ENCODE results near the gene GGTLC3. TPM values are rescaled to one million over a fixed set of nuclear protein-coding genes. Genes with fewer than 3 reads are reported as not detected.
"Not testable (repeated sequence)": the region's sequence is repeated elsewhere in the genome, so short reads cannot be mapped to it uniquely, and the experiment has no call there.

The GGTLC3 gene
- total RNA-seq, 1 experiment from 2014 or later, result not detected

DNA sequence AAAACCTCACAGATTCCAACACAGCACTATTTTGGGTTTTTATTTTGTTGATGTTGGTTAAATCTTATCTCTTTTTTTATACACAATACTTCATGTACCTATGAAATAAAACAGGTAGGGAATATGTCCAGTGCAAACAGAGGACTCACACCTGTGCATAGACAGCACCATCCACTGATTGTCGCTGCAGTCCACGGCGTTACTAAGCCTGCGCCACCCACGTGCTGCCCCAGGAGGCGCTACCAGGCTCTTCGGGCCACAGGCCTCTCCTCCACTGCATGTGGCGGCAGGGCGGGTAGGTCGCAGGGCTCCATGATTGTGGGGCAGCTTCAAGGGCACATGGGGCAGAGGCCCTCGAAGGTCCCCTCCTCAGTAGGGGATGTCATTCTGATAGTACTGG is 15.7 kb upstream of the GGTLC3 start:
- H3K4me2 ChIP-seq (ENCODE audit: insufficient read depth, insufficient read length, low read length); H4K5ac ChIP-seq (ENCODE audit: insufficient read length, low read depth, low read length); H4K8ac ChIP-seq (replicated peaks; ENCODE audit: insufficient read length, low read depth, low read length); H3K4me1 ChIP-seq (ENCODE audit: insufficient read depth, low read length); H2AK5ac ChIP-seq (ENCODE audit: insufficient read length, low read length); H2BK15ac ChIP-seq (ENCODE audit: low read depth, low read length); H2BK20ac ChIP-seq (ENCODE audit: low read depth, low read length, poor library complexity, severe bottlenecking); H3K9me3 Mint-ChIP-seq; H3K27ac Mint-ChIP-seq; H3K23me2 ChIP-seq (ENCODE audit: insufficient read length, low read depth, low read length, poor library complexity, severe bottlenecking); H3K14ac ChIP-seq (ENCODE audit: insufficient read depth, low read length); H3K4me1 Mint-ChIP-seq; H4K20me1 ChIP-seq (ENCODE audit: control insufficient read depth, insufficient read depth, insufficient read length); H4K91ac ChIP-seq (ENCODE audit: insufficient read length, low read depth, low read length); H2BK120ac ChIP-seq (ENCODE audit: low read depth, low read length, poor library complexity, severe bottlenecking); H3K56ac ChIP-seq (ENCODE audit: insufficient read length, low read depth, low read length); H3K27me3 Mint-ChIP-seq (ENCODE audit: low read depth); H3K4ac ChIP-seq (ENCODE audit: low read depth, low read length); H3K27ac ChIP-seq (ENCODE audit: insufficient read length, low read depth, low read length); H3T11ph ChIP-seq (ENCODE audit: low read length); H3K23ac ChIP-seq (ENCODE audit: insufficient read length, low read depth, low read length); H3K79me2 ChIP-seq (ENCODE audit: insufficient read depth, low read length); H3K4me3 Mint-ChIP-seq; H3K36me3 Mint-ChIP-seq (ENCODE audit: insufficient read depth in 1 of 3, low read depth in 3 of 3); H3K27me3 ChIP-seq (ENCODE audit: insufficient read depth, low read length); H2BK5ac ChIP-seq (ENCODE audit: insufficient read length, low read length); H3K18ac ChIP-seq (ENCODE audit: insufficient read length, low read depth, low read length); H2AFZ ChIP-seq (ENCODE audit: low read length); DNase-seq; H3K9ac ChIP-seq (ENCODE audit: extremely low read depth, insufficient read length, low read length); H3K79me1 ChIP-seq (ENCODE audit: insufficient read depth, low read depth, low read length, poor library complexity, severe bottlenecking); H2BK12ac ChIP-seq (ENCODE audit: insufficient read length, low read depth, low read length); H3K9me3 ChIP-seq (ENCODE audit: control insufficient read depth, low read depth, low read length): not testable (repeated sequence)
- WGBS (ENCODE audit: extremely low coverage, insufficient read length, low lambda C conversion rate), result no CpG with 5 or more reads among the region's 11 CpGs

DNA sequence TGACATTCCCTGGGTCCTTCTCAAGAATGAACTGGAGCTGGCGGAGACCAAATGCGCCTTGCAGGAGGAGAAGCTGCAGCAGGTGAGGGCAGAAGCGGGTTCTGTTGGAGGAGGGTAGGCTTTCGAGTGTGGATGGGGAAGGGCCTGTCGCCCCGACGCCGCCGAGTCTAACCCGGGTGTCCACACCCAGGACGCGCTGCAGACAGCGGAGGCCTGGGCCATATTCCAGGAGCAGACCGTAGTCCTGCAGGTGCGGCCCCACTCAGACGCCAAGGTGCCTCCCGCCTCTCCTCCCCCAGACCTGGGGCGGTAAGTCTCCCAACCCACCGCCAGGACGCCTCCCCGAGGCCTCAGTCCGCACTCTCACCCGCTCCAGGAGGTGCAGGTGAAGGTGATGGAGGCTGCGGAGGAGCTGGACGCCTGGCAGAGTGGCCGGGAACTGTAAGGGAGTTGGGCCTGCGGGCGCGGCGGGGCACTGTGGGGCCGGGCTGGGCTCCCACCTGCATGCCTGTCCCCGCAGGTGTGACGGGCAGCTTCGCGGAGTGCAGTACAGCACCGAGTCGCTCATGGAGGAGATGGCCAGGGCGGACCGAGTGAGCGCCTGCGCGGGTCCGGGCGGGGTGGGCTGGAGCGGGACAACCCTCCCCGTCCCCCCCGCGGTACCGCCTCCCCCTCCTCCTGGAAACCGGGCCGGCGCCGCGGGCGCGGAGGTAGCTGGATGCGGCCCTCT is 11.6 kb upstream of the GGTLC3 start:
- not testable (repeated sequence) for H3K36me3 Mint-ChIP-seq (ENCODE audit: insufficient read depth in 1 of 3, low read depth in 3 of 3); H3T11ph ChIP-seq (ENCODE audit: low read length)

More for the DNA sequence above, 11.6 kb upstream of the GGTLC3 start:
- H3K4me1 Mint-ChIP-seq; H3K27me3 ChIP-seq (ENCODE audit: insufficient read depth, low read length); H2BK15ac ChIP-seq (ENCODE audit: low read depth, low read length); H2BK20ac ChIP-seq (ENCODE audit: low read depth, low read length, poor library complexity, severe bottlenecking); H3K23ac ChIP-seq (ENCODE audit: insufficient read length, low read depth, low read length); H3K9me3 Mint-ChIP-seq; H4K91ac ChIP-seq (ENCODE audit: insufficient read length, low read depth, low read length); H3K27ac ChIP-seq (ENCODE audit: insufficient read length, low read depth, low read length); H2BK5ac ChIP-seq (ENCODE audit: insufficient read length, low read length); H4K20me1 ChIP-seq (ENCODE audit: control insufficient read depth, insufficient read depth, insufficient read length); H3K27ac Mint-ChIP-seq; H3K4me1 ChIP-seq (ENCODE audit: insufficient read depth, low read length); H4K8ac ChIP-seq (replicated peaks; ENCODE audit: insufficient read length, low read depth, low read length); DNase-seq; H3K18ac ChIP-seq (ENCODE audit: insufficient read length, low read depth, low read length); H3K4me3 Mint-ChIP-seq; H3K56ac ChIP-seq (ENCODE audit: insufficient read length, low read depth, low read length); H3K4ac ChIP-seq (ENCODE audit: low read depth, low read length); H3K27me3 Mint-ChIP-seq (ENCODE audit: low read depth); H3K9ac ChIP-seq (ENCODE audit: extremely low read depth, insufficient read length, low read length); H2AK5ac ChIP-seq (ENCODE audit: insufficient read length, low read length); H3K9me3 ChIP-seq (ENCODE audit: control insufficient read depth, low read depth, low read length); H3K4me2 ChIP-seq (ENCODE audit: insufficient read depth, insufficient read length, low read length); H2AFZ ChIP-seq (ENCODE audit: low read length); H3K79me1 ChIP-seq (ENCODE audit: insufficient read depth, low read depth, low read length, poor library complexity, severe bottlenecking); H3K23me2 ChIP-seq (ENCODE audit: insufficient read length, low read depth, low read length, poor library complexity, severe bottlenecking); H2BK120ac ChIP-seq (ENCODE audit: low read depth, low read length, poor library complexity, severe bottlenecking); H2BK12ac ChIP-seq (ENCODE audit: insufficient read length, low read depth, low read length); H3K79me2 ChIP-seq (ENCODE audit: insufficient read depth, low read length); H4K5ac ChIP-seq (ENCODE audit: insufficient read length, low read depth, low read length); H3K14ac ChIP-seq (ENCODE audit: insufficient read depth, low read length): not testable (repeated sequence)
- WGBS (ENCODE audit: extremely low coverage, insufficient read length, low lambda C conversion rate), result no CpG with 5 or more reads among the region's 57 CpGs
